Lung (tissue), 12 donors: ENCODE measurements around the gene C1orf167. TPM values are rescaled to one million over a fixed set of nuclear protein-coding genes. Genes with fewer than 3 reads are reported as not detected.
A peak's percentile ranks its signal among the peaks of the same experiment; 100 is the strongest.

Source experiments
- ATAC-seq: fragments of 200-7000 bp; cut with Tn5 transposase; one replicate; pipeline ENCODE4 v1.9.1; 2020; ENCODE audit warnings: moderate number of reproducible peaks; ENCODE audit not compliant: insufficient read depth, low FRiP score
- DNase-seq, 3 donors: peaks; one replicate each; pipeline ENCODE4 v3.0.0-alpha.2; 2013 to 2017
- H3K27ac ChIP-seq, 2 donors: one replicate each; pipeline ENCODE4 v1.5.1; 2013; ENCODE audit warnings: mild to moderate bottlenecking in 2 of 2, moderate library complexity in 2 of 2, control low read depth in 1 of 2, inconsistent platforms in 1 of 2, low read depth in 1 of 2, low read length in 1 of 2
- H3K27me3 ChIP-seq, 3 donors: one replicate each; pipeline ENCODE4 v1.5.1; 2013; ENCODE audit warnings: low read length in 2 of 3; ENCODE audit not compliant: control insufficient read depth in 3 of 3, insufficient read depth in 3 of 3
- H3K36me3 ChIP-seq, 4 donors: one replicate each; pipeline ENCODE4 v1.5.1; 2013; ENCODE audit warnings: low read length in 4 of 4, mild to moderate bottlenecking in 1 of 4, moderate library complexity in 1 of 4; ENCODE audit not compliant: control insufficient read depth in 4 of 4, insufficient read depth in 4 of 4
- H3K4me1 ChIP-seq, 5 donors: one replicate each; pipeline ENCODE4 v1.5.1; 2013; ENCODE audit warnings: low read length in 5 of 5, mild to moderate bottlenecking in 2 of 5, moderate library complexity in 1 of 5; ENCODE audit not compliant: control insufficient read depth in 5 of 5, insufficient read depth in 5 of 5
- H3K4me3 ChIP-seq: one replicate; pipeline ENCODE4 v1.5.1; 2013; ENCODE audit warnings: mild to moderate bottlenecking, control low read depth, moderate library complexity
- H3K9ac ChIP-seq, 2 donors: one replicate each; pipeline ENCODE4 v1.5.1; 2013; ENCODE audit warnings: low read length in 2 of 2, control low read depth in 1 of 2; ENCODE audit not compliant: insufficient read depth in 1 of 2
- H3K9me3 ChIP-seq, 4 donors: one replicate each; pipeline ENCODE4 v1.5.1; 2013; ENCODE audit warnings: low read length in 3 of 4, mild to moderate bottlenecking in 1 of 4, moderate library complexity in 1 of 4; ENCODE audit not compliant: control insufficient read depth in 4 of 4, insufficient read depth in 3 of 4
- WGBS, 2 donors: extraction: QIAGEN DNeasy Blood & Tissue Kit; methylation state at CpG; one replicate each; pipeline ENCODE4 v1.1.7; 2013; 5-methylcytosine and 5-hydroxymethylcytosine counted together
- polyA plus RNA-seq, 2 donors: library from polyadenylated mRNA; stranded (reverse); fragments of 200-250 nt; gene quantifications; one replicate each; pipeline ENCODE4 v1.2.1, GENCODE V29; 2013
- total RNA-seq, 2 donors: library from RNA; depleted of rRNA in 1 of 2; stranded (reverse); fragments of >200 nt in 1 of 2; gene quantifications; one replicate each; pipeline ENCODE4 v1.2.1, GENCODE V29; 2014 to 2021
- TF ChIP-seq, protein P1 (sequence below): IDR thresholded peaks from 2 replicates; pipeline ENCODE4 v1.5.1; 2012; ENCODE audit warnings: mild to moderate bottlenecking; ENCODE audit errors: control extremely low read depth, extremely low read depth
- donor health status: control.
- donor health status: control.
- donor health status: Bipolar disorder and iron deficiency.
- donor health status: healthy.
- donor health status: DM: yes; HTN: yes; CAD: no.

Gene C1orf167
- total and polyA plus RNA-seq, 4 donors, result 0.91 to 11.3 (median 9.1) TPM

DNA sequence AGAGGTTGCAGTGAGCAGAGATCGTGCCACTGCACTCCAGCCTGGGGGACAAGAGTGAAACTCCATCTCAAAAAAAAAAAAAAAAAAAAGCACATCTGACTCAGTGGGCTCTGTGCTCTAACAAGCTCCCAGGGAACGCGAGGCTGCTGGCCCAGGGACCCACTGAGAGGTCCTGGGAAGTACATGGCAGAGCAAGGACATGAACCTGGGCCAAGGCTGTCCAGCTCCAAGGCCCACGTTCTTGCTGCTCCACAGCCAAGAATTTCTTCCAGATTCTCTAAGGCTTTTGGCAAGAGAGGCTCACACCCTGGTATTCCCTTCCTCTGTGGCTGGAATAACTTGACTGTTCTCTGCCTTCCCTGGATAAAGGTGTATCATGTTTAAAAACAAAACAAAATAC, 41.5 kb upstream of the C1orf167 start:
- ATAC-seq (no peak), DNase-seq (no peak)
- no peak overlapping the region for H3K4me3 ChIP-seq
- H3K9ac ChIP-seq, result no peak overlapping the region
- H3K9me3 ChIP-seq, result peaks cover 0 to 2% (median 0%) of the 10 kb centered on the region in 4 donors
- TF ChIP-seq, protein P1, sequence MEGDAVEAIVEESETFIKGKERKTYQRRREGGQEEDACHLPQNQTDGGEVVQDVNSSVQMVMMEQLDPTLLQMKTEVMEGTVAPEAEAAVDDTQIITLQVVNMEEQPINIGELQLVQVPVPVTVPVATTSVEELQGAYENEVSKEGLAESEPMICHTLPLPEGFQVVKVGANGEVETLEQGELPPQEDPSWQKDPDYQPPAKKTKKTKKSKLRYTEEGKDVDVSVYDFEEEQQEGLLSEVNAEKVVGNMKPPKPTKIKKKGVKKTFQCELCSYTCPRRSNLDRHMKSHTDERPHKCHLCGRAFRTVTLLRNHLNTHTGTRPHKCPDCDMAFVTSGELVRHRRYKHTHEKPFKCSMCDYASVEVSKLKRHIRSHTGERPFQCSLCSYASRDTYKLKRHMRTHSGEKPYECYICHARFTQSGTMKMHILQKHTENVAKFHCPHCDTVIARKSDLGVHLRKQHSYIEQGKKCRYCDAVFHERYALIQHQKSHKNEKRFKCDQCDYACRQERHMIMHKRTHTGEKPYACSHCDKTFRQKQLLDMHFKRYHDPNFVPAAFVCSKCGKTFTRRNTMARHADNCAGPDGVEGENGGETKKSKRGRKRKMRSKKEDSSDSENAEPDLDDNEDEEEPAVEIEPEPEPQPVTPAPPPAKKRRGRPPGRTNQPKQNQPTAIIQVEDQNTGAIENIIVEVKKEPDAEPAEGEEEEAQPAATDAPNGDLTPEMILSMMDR, result no peak
- 67 to 82% methylated on average over 4 of the region's 4 CpGs for WGBS, 2 donors
- H3K36me3 ChIP-seq, result no peaks in the 10 kb centered on the region
- no peak overlapping the region for H3K27ac ChIP-seq
- H3K4me1 ChIP-seq, result peaks cover 0 to 7% (median 4%) of the 10 kb centered on the region in 5 donors
- H3K27me3 ChIP-seq, result no peaks in the 10 kb centered on the region

DNA sequence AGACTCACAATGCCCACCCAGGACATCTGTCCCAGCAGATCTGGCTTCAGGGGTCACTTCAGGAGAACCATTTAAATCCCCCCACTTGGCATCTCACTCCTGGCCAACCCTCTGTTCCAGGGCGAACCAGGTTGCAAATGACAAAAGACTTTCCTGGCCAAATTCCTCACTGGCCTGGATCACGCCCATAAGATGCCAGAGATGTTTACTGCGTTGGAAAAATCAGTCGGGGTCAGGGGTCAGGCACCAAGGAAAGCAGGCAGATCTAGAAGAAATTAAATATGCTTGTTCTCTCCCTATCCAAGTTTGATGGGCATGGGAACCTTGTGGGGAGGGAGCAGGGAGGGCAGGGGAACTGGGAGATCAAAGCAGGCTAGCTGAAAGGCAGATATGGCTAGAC, 40.7 kb upstream of the C1orf167 start:
- DNase-seq, result no peak
- TF ChIP-seq, protein P1, result no peak
- 70 to 86% methylated on average over 4 of the region's 4 CpGs for WGBS, 2 donors
- H3K9me3 ChIP-seq, result peaks cover 0 to 2% (median 0%) of the 10 kb centered on the region in 4 donors
- H3K4me1 ChIP-seq, result peaks cover 0 to 7% (median 4%) of the 10 kb centered on the region in 5 donors
- no peaks in the 10 kb centered on the region for H3K27me3 ChIP-seq
- ATAC-seq, result no peak
- no peak overlapping the region for H3K27ac ChIP-seq
- no peak overlapping the region for H3K9ac ChIP-seq
- H3K36me3 ChIP-seq, result no peaks in the 10 kb centered on the region
- no peak overlapping the region for H3K4me3 ChIP-seq

DNA sequence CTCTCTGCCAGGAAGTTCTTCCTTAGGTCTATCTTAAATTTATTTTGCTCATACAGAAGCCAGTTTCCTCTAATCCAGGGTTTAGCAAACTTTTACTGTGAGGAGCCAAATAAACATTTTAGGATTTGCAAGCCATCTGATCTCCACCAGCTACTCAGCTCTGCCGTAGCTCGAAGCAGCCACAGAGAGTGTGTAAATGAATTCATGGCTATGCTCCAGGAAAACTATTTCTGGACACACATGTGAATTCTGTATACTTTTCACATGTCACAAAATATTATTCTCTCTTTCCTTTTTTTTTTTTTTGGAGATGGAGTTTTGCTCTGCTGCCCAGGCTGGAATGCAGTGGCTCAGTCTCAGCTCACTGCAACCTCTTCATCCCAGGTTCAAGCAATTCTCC, 39.5 kb upstream of the C1orf167 start:
- DNase-seq (peak in 2 of 3 donors; percentile 76 to 89), ATAC-seq (no peak)
- H3K9ac ChIP-seq, result peak overlapping the region in 1 of 2 donors; percentile 75
- H3K27me3 ChIP-seq, result no peaks in the 10 kb centered on the region
- H3K36me3 ChIP-seq, result no peaks in the 10 kb centered on the region
- 53 to 77% methylated on average over 2 of the region's 2 CpGs for WGBS, 2 donors
- peaks cover 0 to 7% (median 4%) of the 10 kb centered on the region in 5 donors for H3K4me1 ChIP-seq
- no peak overlapping the region for H3K27ac ChIP-seq
- H3K4me3 ChIP-seq, result no peak overlapping the region
- TF ChIP-seq, protein P1, result no peak
- peaks cover 0 to 2% (median 0%) of the 10 kb centered on the region in 4 donors for H3K9me3 ChIP-seq

DNA sequence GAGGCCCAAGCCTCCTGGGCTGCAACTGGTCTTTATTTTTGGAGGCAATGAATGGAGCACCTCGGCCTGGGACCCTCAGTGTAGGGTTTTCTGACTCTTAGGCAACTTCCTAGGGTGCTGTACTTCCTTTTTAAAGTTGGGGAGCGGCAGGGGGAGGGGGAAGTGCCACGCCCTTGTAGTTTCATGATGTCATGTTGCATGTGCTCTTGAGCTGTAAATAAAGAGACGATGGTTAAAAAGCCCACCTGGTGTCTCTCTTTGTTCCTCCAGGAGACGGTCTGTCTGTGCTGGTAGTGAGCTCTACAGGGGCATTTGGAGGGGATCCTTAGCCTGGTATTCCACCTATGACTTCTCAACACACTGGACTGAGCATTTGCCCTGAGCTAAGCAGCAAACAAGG, 36.4 kb upstream of the C1orf167 start:
- Histone ChIP-seq H3K36me3 (no peaks in the 10 kb centered on the region), H3K9me3 (peaks cover 0 to 2% (median 0%) of the 10 kb centered on the region in 4 donors), H3K9ac (no peak overlapping the region), H3K27me3 (no peaks in the 10 kb centered on the region), H3K27ac (no peak overlapping the region), H3K4me3 (no peak overlapping the region), H3K4me1 (peaks cover 0 to 20% (median 20%) of the 10 kb centered on the region in 5 donors)
- TF ChIP-seq, protein P1, result no peak
- no peak for DNase-seq
- 19 to 54% methylated on average over 5 of the region's 5 CpGs for WGBS, 2 donors
- ATAC-seq, result no peak
